T-helper 2 cell (primary cell): ENCODE measurements around the gene PLCB1.
A peak's percentile ranks its signal among the peaks of the same experiment; 100 is the strongest.
"Not testable (repeated sequence)": the region's sequence is repeated elsewhere in the genome, so short reads cannot be mapped to it uniquely, and the experiment has no call there.

ENCODE experiments used
- DNase-seq, 5 experiments: peaks; one replicate each; pipeline versions ENCODE4 v3.0.0 to v3.0.0-alpha.2; 2012 to 2022

PLCB1 gene

DNA sequence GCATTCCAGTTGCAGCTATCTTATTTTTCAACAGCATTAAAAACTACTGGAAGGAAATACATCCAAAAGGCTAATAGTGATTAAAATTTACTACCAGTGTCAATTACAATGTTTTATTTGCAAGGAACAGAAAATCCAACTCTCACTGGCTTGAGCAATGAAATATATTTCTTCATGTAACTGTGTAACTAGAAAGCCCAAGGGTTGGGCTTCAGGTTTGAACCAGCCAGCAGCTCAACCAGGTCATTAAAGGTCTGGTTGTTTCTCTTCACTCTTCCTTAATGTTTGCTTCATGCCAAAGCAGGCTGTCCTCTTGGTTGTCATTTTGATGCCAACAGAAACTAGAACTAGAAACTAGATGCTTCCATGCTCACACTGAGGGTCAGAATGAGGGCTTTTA, 437.7 kb downstream of the PLCB1 start:
- no peak for DNase-seq

DNA sequence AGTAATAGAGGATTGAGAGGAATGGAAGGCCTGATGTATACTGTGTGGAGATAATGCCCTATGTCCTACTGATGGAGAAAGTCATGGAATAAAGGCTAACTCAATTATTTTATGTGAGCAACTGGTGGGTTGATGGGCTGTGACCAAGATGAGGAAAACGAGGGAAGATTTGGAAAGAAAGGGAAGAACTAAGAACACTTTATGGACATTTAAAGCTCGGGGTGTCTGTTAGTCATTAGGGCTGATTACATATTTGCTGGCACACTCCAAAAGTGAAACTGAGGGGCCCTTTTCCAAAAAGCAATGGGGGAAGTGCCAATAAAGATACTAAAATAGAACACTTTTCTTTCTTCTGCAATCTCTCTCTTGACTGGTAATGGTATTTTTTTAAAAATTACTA, 439.5 kb downstream of the PLCB1 start:
- DNase-seq, result no peak

- DNase-seq, result no peak
Observed at GRCh38 chr20:8573686-8574085, 441.6 kb downstream of the PLCB1 start.

GRCh38 chr20:8575114-8575513, 443.0 kb downstream of the PLCB1 start:
- DNase-seq, result no peak

GRCh38 chr20:8578161-8578865, 446.2 kb downstream of the PLCB1 start:
- DNase-seq, result no peak

DNA sequence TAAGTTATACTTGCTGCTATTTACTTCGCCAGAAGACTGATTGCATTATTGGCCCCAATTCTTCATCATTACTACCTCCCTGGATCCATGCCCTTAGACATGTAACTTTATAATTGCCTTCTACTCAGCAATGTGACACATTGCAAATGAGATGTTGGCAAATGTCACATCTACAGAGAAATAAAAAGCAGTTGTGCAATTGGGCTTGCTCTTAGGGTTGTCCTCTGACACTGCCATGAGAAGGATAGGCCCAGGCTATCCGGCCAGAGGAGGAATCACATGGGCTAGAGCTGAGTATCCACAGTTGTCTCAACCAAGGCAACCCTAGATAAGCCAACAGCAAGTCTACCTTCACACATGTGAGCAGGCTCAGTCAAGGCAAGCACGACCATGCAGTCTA, 447.0 kb downstream of the PLCB1 start:
- no peak for DNase-seq

GRCh38 chr20:8581446-8582183, 449.5 kb downstream of the PLCB1 start:
- no peak for DNase-seq

GRCh38 chr20:8583012-8583565, 451.0 kb downstream of the PLCB1 start:
- DNase-seq, result no peak

- no peak for DNase-seq
Observed at GRCh38 chr20:8583566-8584043, 451.5 kb downstream of the PLCB1 start.

DNA sequence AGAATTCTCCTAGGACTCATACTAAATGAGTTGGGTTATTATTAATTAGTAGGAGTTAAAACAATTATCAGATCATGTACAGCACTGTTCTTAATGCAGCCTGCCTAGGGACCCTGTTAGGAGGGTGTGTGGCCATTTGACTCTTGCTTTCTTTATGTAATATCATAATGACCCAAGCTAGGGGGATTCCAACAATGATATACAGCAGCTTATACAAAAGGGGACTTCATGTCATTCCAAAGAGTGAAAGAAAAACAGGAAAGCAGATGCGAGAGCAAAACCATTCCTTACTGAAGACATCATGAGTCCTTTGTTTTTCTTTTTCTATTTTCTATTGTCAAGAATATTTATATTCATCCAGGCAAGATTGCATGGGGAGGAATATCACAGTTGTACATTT, 455.2 kb downstream of the PLCB1 start:
- DNase-seq, result no peak

DNA sequence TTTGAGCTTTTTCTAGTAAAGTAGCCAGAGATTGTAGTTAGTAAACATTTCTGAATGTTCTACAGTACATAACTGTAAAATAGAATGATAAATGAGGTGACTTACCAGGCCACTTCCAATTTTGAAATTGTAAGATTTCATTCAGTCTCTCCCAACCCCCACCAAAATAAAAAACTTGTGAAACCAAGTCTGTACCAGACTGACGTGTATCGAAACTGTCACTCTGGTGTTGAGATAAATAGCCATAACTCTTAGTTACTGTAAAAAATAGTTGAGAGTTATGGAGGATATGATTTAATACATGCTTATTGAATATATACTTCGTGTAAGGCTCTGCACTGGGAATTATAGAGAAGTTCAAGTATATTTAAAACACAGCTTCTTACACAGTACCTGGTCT, 455.7 kb downstream of the PLCB1 start:
- DNase-seq, result no peak

GRCh38 chr20:8589956-8590355, 457.9 kb downstream of the PLCB1 start:
- no peak for DNase-seq

- not testable (repeated sequence) for DNase-seq
Observed at GRCh38 chr20:8600910-8601541, 469.0 kb downstream of the PLCB1 start.

DNA sequence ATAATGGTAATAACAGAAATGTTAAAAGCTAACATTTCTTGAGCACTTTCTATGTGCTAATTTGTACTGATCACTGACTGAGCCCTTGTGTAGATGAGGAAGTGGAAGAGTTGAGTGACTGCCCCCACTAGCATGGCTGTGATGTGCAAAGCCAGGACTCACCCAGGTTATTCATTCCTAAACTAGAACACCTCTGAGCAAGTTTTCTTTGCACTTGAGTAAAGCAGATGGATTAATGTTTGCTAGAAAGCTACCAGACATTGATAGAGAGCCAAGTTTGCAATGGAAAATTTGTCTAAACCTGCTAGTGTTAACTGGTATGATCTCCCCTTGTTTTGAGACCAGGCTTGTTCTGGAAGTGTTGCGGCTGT, 469.5 kb downstream of the PLCB1 start:
- DNase-seq, result peak in 1 of 5 experiments; percentile 4

GRCh38 chr20:8602389-8603116, 470.5 kb downstream of the PLCB1 start:
- no peak for DNase-seq

- no peak for DNase-seq
Observed at GRCh38 chr20:8608470-8608869, 476.4 kb downstream of the PLCB1 start.

- no peak for DNase-seq
Observed at GRCh38 chr20:8616792-8617191, 484.7 kb downstream of the PLCB1 start.

GRCh38 chr20:8621001-8621400, 488.9 kb downstream of the PLCB1 start:
- no peak for DNase-seq

DNA sequence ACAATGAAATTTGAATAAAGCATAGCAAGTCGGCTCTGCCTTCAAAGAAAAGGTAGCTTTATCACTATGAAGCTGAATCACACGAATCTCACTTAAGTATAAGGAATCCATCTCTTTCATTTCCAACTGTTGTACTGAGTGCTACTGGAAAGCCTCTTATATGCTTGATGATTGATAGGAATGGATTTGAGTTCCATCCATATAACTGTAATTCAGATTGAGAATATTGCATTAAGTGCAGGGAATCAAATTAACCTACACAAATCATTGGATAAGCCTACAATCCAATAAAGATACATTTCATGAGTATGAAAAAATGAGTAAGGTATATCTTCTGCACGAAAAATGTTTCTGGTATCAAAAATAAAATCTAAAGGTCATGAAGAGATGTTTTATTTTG, 492.0 kb downstream of the PLCB1 start:
- no peak for DNase-seq

DNA sequence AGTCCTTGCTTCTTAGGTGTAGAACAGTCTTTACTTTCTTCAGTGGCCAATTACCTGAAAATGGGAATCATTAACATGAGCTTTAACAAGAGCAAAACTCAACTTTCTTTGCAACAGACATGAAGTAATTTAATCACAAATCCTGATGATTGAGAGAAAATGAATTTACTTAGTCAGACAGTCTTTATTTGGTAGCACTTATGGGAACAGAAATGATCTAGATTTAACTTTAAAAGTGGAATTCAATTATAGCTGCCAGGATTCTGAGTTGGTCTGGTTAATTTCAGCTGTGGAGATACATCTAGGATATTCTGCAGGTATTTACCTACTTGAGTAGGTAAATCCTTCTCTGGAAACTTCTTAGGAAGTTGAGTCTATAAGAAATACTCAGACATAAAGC, 492.6 kb downstream of the PLCB1 start:
- no peak for DNase-seq

GRCh38 chr20:8627340-8628004, 495.4 kb downstream of the PLCB1 start:
- no peak for DNase-seq

- no peak for DNase-seq
Observed at GRCh38 chr20:8631271-8631670, 499.2 kb downstream of the PLCB1 start.
